IPS-NIHi7 (cell line): ENCODE data around the gene CHAD.
"Not testable (repeated sequence)": the region's sequence is repeated elsewhere in the genome, so short reads cannot be mapped to it uniquely, and the experiment has no call there.

Experiments
- DNase-seq: peaks from one replicate; pipeline ENCODE4 v3.0.0; 2012; ENCODE audit warnings: mixed read lengths; ENCODE audit errors: extremely low spot score

The CHAD gene

DNA sequence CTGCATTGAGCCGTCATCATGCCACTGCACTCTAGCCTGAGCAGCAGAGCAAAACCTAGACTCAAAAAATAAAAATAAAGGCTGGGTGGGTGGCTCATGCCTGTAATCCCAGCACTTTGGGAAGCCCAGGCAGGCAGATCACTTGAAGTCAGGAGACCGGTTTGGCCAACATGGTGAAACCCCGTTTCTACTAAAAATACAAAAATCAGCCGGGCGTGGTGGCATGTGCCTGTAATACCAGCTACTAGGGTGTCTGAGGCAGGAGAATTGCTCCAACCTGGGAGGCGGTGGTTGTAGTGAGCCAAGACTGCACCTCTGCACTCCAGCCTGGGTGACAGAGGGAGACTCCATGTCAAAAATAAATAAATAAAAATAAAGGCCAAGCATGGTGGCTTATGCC lies 40.6 kb downstream of the CHAD start:
- not testable (repeated sequence) for DNase-seq

DNA sequence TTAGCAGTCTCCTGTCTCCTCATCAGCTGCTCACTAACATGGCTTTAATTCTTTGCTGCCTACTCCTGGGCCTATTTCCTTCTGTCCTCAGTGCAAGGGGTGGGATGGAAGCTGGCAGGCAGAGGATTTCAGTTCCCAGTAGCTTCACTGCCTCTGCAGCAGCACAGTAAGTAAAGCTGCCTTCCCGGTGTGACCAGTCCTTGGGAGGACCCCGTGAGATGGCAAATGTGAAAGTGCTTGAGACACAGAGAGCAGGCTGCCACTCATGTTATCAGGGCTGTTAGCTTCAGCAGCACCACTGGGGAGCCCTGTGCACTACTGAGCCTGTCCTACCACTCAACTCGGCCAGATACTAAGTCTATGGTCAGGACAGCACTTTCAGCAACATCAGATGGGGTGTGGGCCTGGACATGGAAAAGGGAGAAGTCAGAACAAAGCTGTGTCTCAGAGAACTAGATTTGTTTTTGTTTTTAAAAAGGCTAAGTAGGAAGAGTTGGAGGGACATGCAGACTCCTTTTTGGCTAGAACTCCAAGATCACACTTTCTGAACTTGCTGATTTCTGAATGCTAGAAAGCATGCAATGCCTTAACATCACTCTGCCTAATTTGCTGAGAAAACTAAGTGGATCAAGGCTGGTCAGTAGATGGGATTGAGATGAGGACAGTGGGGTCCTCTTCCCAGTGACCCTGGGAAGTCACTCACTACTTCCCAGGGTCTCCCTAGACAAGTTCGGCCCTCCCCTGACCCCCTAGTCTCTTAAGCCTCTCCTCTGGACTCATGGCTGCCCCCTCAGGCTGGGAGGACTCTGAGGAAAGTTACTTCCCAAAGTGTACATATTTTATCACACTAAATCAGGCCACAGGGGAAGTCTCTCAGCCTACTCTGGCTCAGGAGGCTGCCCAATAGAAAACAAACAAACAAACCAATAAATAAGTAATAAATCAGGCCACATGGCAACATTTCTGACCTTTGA lies 41.6 kb downstream of the CHAD start:
- peak; percentile 54 for DNase-seq

DNA sequence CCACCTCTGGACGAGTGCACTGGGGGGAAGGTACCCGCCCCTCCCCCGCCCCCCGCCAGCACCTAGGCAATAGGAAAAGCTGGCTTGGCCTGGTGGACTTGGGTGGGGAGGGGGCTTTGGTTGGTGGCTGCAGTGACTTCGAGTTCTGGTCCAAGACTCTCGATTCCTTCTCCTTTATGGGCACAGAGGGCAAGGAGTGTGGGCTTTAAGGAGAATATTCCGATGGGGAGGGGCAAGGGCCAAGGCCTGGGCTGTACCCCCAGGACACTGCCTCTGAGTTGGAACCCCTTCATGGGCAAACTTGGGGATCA lies 42.3 kb downstream of the CHAD start:
- DNase-seq = peak; percentile 82

DNA sequence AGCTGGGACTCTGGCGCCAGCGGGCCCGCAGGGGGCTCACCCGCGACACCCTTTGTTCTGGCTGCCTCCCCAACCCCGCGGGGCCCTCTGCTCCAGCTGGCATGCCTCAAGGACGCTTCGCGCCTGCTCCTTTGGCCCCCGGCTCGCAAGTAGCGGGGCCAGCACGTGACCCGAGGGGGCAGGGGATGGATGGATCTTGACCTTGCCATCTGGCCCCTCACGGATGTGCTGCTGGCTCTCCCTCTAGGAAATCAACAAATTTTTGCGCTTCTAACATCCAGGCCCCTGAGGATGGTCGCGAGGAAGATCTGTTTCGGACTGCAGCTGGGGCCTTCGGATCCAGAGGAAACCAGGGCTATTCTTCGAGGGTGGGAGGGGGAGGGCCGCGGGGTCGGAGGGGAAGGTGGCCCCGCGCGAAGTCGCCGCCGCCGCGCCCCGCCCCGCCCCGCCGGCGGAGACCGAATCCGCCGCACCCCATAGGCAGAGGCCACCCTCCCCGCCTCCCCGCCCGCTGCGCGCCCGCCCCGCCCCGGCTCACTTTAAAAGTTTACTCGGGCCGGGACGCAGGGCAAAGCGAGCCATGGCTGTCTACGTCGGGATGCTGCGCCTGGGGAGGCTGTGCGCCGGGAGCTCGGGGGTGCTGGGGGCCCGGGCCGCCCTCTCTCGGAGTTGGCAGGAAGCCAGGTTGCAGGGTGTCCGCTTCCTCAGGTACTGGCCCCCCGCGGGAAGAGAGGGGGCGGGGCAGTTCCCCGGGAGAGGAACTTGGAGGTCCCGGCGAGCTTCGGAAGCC lies 42.8 kb downstream of the CHAD start, which contains the start of gene ACSF2:
TSS of gene ACSF2 (plus strand) at position 537 of the 790 bp plus-strand sequence. CDS start at position 581, 44 bp downstream.
- peak; percentile 78 for DNase-seq

DNA sequence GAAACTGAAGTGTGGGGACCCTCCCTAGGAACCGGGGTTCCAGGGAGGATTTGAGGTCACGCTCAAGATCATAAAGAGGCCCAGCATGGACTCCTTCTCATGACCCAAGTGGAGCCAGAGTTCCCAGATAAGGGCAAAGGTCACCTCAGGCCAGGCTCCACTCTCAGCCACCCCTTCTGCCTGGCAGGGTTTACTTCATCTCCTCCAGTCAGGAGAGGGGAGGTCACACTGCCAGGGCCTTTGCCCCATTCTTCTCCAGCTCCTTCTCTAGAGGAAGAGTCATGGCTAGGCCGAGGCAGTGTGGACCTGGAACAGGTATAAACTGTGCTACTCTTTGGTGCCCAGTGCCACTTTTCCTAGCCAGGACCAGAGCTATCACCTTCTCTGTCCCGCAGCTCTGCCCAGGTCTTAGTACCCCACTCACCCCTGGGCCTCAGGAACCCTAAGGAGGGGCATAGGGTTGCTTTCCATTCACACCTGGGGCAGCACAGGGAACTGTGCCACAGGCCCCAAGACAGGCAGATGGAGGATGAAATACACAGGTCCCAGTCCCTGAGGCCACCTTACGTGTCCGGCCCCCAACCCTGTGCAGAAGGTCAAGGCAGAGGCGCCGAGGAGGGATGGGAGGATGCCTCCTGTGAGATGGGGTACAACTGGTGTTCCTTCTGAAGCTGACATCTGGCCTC lies 43.5 kb downstream of the CHAD start:
- no peak for DNase-seq

DNA sequence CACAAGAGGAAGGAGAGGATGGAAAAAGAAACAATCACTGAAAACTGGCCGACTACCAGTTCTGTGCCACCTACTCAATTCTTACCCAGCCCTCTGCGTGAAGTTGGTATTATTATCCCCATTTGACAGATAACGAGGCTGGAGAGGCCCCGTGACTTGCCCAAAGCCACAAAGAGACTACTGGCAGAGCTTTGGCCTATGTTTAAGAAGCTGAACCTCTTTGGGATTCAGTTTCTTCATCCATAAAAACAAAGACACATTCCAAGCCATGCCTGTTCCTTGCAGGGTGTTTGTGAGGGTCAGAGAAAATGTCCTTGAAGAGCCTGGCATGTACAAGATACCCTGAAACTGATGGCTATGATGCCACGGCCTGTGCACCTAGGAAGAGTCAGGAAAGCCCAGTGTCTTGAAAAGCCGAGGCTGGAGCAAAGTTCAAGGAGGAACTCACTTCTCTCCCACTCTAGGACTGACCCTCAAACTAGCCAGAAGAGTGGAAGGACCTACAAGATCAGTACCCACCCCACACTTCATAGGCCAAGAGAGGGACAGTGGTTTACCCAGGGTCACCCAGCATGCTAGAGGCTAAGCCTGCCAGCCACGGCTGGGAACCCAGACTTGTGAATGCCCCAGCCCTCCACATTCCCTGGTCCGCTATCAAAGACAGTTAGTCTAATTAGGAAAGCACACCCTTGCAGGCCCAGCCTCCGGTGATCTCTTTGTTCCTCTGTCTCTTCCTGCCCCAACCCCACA lies 44.3 kb downstream of the CHAD start:
- DNase-seq = no peak

DNA sequence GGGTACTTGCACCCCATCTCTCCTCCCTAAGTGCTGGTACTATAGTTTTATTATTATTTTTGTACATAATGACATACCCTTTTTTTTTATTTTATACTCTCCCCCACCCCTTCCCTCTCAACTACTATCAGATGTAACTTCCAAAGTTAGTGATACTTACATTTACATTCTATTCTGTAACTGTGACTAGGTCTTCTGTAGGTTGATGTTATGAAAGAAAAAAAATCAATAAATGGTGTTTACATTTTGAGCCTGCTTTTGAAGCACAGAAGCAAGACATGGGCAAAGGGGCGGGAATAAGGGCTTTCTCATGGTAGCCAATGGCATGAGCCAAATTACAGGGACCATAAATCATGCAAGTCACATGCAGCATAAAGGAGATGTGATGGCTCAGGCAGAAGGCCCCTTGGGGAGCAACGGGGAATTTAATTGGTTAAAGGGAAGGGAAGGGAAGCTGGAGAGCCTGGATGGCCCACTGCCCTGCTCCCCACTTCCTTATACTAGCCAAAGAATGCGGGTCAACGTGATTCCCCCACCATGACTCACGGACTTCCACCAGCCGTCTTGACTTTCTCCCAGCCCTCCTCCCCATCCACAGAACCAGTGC lies 45.0 kb downstream of the CHAD start:
- DNase-seq = no peak

DNA sequence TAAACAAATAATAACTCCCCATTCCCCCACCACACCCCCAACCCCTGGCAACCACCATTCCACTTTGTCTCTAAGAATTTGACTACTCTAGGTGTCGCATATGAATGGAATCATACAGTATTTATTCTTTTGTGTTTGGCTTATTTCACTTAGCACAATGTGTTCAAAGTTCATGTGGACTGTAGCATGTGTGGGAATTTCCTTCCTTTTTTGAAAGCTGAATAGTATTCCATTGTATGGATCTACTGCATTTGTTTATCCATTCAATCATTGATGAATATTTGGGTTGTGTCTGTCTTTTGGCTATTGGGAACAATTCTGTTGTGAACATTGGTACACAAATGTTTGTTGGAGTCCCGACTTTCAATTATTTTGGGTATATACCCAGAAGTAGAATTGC lies 45.9 kb downstream of the CHAD start:
- no peak for DNase-seq

DNA sequence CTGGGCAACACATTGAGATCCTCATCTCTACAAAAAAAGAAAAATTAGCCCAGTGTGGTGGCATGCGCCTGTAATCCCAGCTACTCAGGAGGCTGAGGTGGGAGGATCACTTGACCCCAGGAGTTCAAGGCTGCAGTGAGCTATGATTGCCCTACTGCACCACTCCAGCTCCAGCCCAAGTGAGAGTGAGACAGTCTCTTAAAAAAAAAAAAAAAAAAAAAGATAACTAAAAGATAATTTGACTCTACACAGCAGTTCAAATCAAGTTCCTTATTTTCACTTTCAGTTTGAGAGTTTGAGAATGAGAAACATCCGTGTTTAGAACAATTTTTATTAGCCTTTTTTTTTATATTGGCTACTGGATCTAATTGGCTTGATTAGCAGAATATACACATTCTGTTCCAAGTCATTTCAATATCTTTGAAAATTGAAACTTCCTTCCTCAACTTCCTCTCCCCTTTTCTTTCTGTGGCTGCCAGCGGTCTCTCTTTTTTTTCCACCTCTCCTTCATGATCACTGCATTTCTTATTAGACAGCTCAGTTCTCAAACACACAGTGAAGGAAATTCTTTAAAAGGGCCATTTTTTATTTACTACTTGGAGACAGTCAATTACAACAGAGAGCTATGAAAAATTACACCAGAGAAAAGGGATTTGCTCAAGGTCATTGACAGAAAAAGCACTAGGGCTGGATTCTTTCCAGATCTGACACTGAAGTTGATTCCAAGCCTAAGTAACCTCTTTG lies 47.2 kb downstream of the CHAD start:
- DNase-seq = no peak

DNA sequence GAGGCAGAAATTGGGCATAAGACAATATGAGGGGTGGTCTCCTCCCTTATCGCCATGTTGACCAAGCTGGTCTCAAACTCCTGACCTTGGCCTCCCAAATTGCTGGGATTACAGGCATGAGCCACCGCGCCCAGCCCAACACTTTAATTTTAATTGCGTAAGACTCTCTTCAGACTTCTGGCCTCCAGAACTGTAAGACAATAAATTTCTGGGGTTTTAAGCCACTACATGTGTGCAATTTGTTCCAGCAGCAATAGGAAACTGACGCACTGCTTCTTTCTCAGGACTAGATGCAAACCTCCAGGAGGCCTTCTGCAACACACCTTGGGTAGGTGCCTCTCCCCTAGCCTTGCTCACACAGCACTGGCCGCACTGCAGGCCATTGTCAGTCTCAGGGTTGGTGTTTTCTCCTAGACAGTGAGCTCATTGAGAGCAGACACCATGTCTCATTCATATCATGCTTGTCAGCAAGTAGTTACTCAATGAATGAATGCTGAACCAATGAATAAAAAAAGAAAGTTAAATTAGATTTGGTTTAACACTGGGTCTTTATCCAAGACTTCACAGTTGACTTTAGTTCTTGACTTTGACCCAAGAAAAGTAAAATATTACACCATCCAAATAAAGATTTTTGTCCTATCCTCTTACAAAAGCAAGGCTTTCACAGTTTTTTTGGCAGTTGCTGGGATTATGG lies 48.1 kb downstream of the CHAD start:
- DNase-seq = no peak

DNA sequence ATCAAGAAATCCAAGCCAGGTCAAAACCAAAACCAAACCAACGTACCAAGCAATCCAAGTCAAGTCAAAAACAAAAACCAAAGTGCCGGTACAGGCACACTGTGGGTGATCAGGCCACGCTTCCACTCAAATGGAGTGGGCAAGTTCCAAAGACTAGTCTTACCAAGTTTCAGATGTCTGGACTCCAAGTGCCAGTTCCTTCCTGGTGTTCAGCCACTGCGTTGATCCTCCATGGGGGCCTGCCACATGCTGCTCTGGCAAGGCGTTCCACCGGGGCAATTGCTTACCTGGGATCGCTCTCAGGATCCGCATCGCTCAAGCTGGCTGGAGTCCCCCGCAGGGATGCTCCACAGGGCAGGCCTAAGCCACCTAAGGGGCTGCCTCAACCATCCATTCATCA lies 49.1 kb downstream of the CHAD start:
- DNase-seq = not testable (repeated sequence)

DNA sequence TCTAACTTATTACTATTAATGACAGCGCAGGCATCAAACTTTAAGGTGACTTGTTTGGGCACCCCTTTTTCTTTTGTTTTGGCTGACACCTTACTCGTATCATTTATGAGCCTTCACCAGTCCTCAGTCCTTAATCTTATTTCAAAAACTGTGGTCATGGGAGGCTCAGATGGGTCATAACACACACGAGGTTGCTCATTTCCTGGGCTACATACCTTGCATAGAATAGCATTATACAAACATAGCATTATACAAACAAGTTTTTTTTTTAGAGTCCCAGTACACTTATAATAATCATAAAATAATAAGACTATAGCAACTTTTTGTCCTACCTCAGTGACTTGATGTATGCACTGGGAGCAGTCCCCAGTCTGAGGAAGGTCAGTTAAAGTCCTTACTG lies 53.9 kb downstream of the CHAD start:
- no peak for DNase-seq
